ENCODE data around the gene GNG7.
"Not testable (repeated sequence)": the region's sequence is repeated elsewhere in the genome, so short reads cannot be mapped to it uniquely, and the experiment has no call there.

GNG7 gene

GRCh38 chr19:2534423-2535013 lies 168.0 kb downstream of the GNG7 start:
- DNase-seq (ENCODE audit: low spot score) = no peak

- no peak for DNase-seq (ENCODE audit: low spot score)
Observed at GRCh38 chr19:2533686-2534422, 168.6 kb downstream of the GNG7 start.

GRCh38 chr19:2533072-2533425 lies 169.4 kb downstream of the GNG7 start:
- DNase-seq (ENCODE audit: low spot score) = no peak

- DNase-seq (ENCODE audit: low spot score) = no peak
Observed at GRCh38 chr19:2532252-2533071, 170.0 kb downstream of the GNG7 start.

- not testable (repeated sequence) for DNase-seq (ENCODE audit: low spot score)
Observed at GRCh38 chr19:2529942-2530341, 172.6 kb downstream of the GNG7 start.

GRCh38 chr19:2529473-2529918 lies 173.0 kb downstream of the GNG7 start:
- DNase-seq (ENCODE audit: low spot score) = no peak

GRCh38 chr19:2528675-2529101 lies 173.8 kb downstream of the GNG7 start:
- DNase-seq (ENCODE audit: low spot score) = no peak

- no peak for DNase-seq (ENCODE audit: low spot score)
Observed at GRCh38 chr19:2527686-2528085, 174.8 kb downstream of the GNG7 start.

- no peak for DNase-seq (ENCODE audit: low spot score)
Observed at GRCh38 chr19:2527171-2527570, 175.3 kb downstream of the GNG7 start.

- peak; percentile 77 for DNase-seq (ENCODE audit: low spot score)
Observed at GRCh38 chr19:2524840-2525723, 177.4 kb downstream of the GNG7 start.

- DNase-seq (ENCODE audit: low spot score) = no peak
Observed at GRCh38 chr19:2524361-2524839, 178.1 kb downstream of the GNG7 start.

- peak; percentile 62 for DNase-seq (ENCODE audit: low spot score)
Observed at GRCh38 chr19:2523630-2524311, 178.7 kb downstream of the GNG7 start.

- no peak for DNase-seq (ENCODE audit: low spot score)
Observed at GRCh38 chr19:2519482-2519881, 183.0 kb downstream of the GNG7 start.

- DNase-seq (ENCODE audit: low spot score) = not testable (repeated sequence)
Observed at GRCh38 chr19:2518856-2519255, 183.6 kb downstream of the GNG7 start.

- DNase-seq (ENCODE audit: low spot score) = no peak
Observed at GRCh38 chr19:2517881-2518601, 184.5 kb downstream of the GNG7 start.

- DNase-seq (ENCODE audit: low spot score) = no peak
Observed at GRCh38 chr19:2516727-2517126, 185.8 kb downstream of the GNG7 start.

- no peak for DNase-seq (ENCODE audit: low spot score)
Observed at GRCh38 chr19:2514981-2515518, 187.4 kb downstream of the GNG7 start.

GRCh38 chr19:2512523-2513431 lies 189.7 kb downstream of the GNG7 start:
- no peak for DNase-seq (ENCODE audit: low spot score)

GRCh38 chr19:2511991-2512390 lies 190.5 kb downstream of the GNG7 start:
- DNase-seq (ENCODE audit: low spot score) = no peak

All from cerebellar cortex (tissue), 1 donor.